NB4 (cell line): Measurements from ENCODE around the gene CCR5.

Experiments used
- CTCF ChIP-seq: IDR thresholded peaks from one replicate; pipeline ENCODE4 v1.5.1; 2012; ENCODE audit warnings: low read depth, low read length
- POLR2A ChIP-seq: IDR thresholded peaks from 2 replicates; pipeline ENCODE4 v1.6.1; 2011; ENCODE audit warnings: mild to moderate bottlenecking; ENCODE audit not compliant: insufficient read length; ENCODE audit errors: extremely low read depth

- TF ChIP-seq CTCF: no peak
- no peak for TF ChIP-seq POLR2A
Observed at GRCh38 chr3:46412786-46413298, 42.1 kb downstream of the CCR5 start.
